Aorta (tissue), 5 donors: ENCODE data around the gene SEMA5A. TPM values are rescaled to one million over a fixed set of nuclear protein-coding genes. Genes with fewer than 3 reads are reported as not detected.
A peak's percentile ranks its signal among the peaks of the same experiment; 100 is the strongest.

Source experiments
- ATAC-seq: fragments of 200-7000 bp; cut with Tn5 transposase; one replicate; pipeline ENCODE4 v1.9.1; 2022; ENCODE audit warnings: moderate library complexity; ENCODE audit not compliant: low FRiP score
- DNase-seq, 2 donors: peaks; one replicate each; pipeline ENCODE4 v3.0.0-alpha.2; 2020
- H3K27ac ChIP-seq, 2 donors: one replicate each; pipeline ENCODE4 v1.5.1; 2013; ENCODE audit warnings: low read length in 2 of 2, mild to moderate bottlenecking in 2 of 2, moderate library complexity in 2 of 2, control low read depth in 1 of 2, inconsistent platforms in 1 of 2, low read depth in 1 of 2
- H3K27me3 ChIP-seq, 2 donors: one replicate each; pipeline ENCODE4 v1.6.1; 2013; ENCODE audit warnings: control low read depth in 1 of 2, low read length in 1 of 2, mild to moderate bottlenecking in 1 of 2, moderate library complexity in 1 of 2; ENCODE audit not compliant: insufficient read depth in 2 of 2, control insufficient read depth in 1 of 2
- H3K36me3 ChIP-seq, 2 donors: one replicate each; pipeline ENCODE4 v1.6.1; 2013; ENCODE audit warnings: control low read depth in 1 of 2, low read length in 1 of 2, mild to moderate bottlenecking in 1 of 2; ENCODE audit not compliant: insufficient read depth in 2 of 2, control insufficient read depth in 1 of 2
- H3K4me1 ChIP-seq, 2 donors: one replicate each; pipeline ENCODE4 v1.6.1; 2013; ENCODE audit warnings: low read length in 2 of 2, control low read depth in 1 of 2, mild to moderate bottlenecking in 1 of 2, moderate library complexity in 1 of 2; ENCODE audit not compliant: insufficient read depth in 2 of 2, control insufficient read depth in 1 of 2
- H3K4me3 ChIP-seq, 2 donors: one replicate each; pipeline ENCODE4 v1.5.1; 2013; ENCODE audit warnings: low read length in 2 of 2, control low read depth in 1 of 2, mild to moderate bottlenecking in 1 of 2
- H3K9me3 ChIP-seq: one replicate; pipeline ENCODE4 v1.6.1; 2013; ENCODE audit warnings: mild to moderate bottlenecking, low read length; ENCODE audit not compliant: control insufficient read depth
- WGBS, 2 donors: extraction: QIAGEN DNeasy Blood & Tissue Kit; methylation state at CpG; one replicate each; pipeline ENCODE4 v1.1.7; 2013; 5-methylcytosine and 5-hydroxymethylcytosine counted together
- intact Hi-C, 2 donors: fragments of 100-400 bp; cut with DNase I; formaldehyde crosslinking; loops; one replicate each; pipeline versions ENCODE4 v1.14.2 to v1.15.0; 2022
- polyA plus RNA-seq, 2 donors: library from polyadenylated mRNA; stranded (reverse); fragments of 200-250 nt; gene quantifications; one replicate each; pipeline ENCODE4 v1.2.3, GENCODE V29; 2013
- total RNA-seq, 2 donors: library from RNA; stranded (reverse); fragmentation: NEBNext Ultra II Directional; extraction: Animal tissue kit (Norgen Biotek cat#: 25700); gene quantifications; one replicate each; pipeline ENCODE4 v1.2.1, GENCODE V29; 2021
- donor health status: healthy with polysubstance abuse.
- donor health status: Bipolar disorder and iron deficiency.
- donor health status: DM: no; HTN: no; CAD: no.
- donor health status: DM: no; HTN: no; CAD: no.
- donor health status: DM: yes; HTN: yes; CAD: no.

SEMA5A gene
- total and polyA plus RNA-seq, 4 donors = 1.8 to 21.8 (median 12.7) TPM

DNA sequence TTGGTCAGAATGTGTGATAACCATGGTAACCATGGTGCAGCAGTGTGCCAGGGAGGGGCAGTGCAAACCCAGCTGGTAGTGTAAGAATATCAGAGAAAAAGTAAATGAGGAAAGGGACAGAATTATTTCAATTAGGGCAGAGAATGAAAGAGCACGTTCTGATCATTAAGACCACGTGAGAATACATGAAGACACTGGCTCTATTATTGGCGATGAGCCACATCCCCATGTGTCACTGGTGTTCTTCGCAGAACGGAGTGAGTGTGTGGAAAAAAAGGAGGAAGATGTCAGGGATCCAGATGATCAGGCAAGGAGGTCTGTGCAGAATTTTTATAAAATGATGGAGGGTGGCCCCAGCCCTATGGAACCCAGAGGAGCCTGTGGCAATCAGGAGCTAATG is 315.5 kb downstream of the SEMA5A start:
- WGBS, 2 donors = 87 to 93% methylated on average over 5 of the region's 5 CpGs
- peaks cover 0 to 3% of the 10 kb centered on the region in 2 donors for H3K4me1 ChIP-seq
- ATAC-seq (no peak), DNase-seq (no peak)
- intact Hi-C loops = no loop called here
- no peak overlapping the region for H3K4me3 ChIP-seq
- H3K27ac ChIP-seq = no peak overlapping the region
- peaks cover 0 to 1% of the 10 kb centered on the region in 2 donors for H3K36me3 ChIP-seq
- no peaks in the 10 kb centered on the region for H3K27me3 ChIP-seq
- no peaks in the 10 kb centered on the region for H3K9me3 ChIP-seq

DNA sequence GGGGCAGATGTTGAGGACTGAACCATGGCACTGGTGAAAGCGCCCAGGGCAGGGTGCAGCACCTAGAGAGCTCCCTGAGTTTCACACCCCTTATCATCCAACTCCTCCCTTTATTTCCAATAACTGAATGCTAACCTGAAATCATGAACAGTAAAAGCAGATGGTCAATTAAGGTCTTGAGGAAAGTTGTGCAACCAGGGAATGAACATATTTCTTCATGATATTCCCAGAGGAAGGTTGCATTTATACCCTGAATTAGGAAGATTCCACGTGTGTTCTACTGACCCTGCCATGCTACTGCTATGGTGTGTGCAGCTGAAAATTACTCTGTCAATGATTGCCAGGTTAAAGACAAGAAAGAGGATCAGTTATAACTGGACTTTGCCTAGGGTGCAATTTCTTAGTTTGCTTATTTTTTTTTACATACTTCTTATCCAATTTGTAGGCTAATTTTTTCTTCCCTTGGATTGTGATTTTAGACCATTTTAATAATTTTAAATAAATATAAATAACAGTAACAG is 319.8 kb downstream of the SEMA5A start:
- ATAC-seq = peak; percentile 9
- WGBS, 2 donors = 83 to 85% methylated on average over 2 of the region's 2 CpGs
- Histone ChIP-seq H3K4me3 (no peak overlapping the region), H3K9me3 (no peaks in the 10 kb centered on the region), H3K27me3 (no peaks in the 10 kb centered on the region), H3K4me1 (no peaks in the 10 kb centered on the region), H3K27ac (no peak overlapping the region), H3K36me3 (peaks cover 0 to 1% of the 10 kb centered on the region in 2 donors)
- intact Hi-C loops = no loop called here
- no peak for DNase-seq

DNA sequence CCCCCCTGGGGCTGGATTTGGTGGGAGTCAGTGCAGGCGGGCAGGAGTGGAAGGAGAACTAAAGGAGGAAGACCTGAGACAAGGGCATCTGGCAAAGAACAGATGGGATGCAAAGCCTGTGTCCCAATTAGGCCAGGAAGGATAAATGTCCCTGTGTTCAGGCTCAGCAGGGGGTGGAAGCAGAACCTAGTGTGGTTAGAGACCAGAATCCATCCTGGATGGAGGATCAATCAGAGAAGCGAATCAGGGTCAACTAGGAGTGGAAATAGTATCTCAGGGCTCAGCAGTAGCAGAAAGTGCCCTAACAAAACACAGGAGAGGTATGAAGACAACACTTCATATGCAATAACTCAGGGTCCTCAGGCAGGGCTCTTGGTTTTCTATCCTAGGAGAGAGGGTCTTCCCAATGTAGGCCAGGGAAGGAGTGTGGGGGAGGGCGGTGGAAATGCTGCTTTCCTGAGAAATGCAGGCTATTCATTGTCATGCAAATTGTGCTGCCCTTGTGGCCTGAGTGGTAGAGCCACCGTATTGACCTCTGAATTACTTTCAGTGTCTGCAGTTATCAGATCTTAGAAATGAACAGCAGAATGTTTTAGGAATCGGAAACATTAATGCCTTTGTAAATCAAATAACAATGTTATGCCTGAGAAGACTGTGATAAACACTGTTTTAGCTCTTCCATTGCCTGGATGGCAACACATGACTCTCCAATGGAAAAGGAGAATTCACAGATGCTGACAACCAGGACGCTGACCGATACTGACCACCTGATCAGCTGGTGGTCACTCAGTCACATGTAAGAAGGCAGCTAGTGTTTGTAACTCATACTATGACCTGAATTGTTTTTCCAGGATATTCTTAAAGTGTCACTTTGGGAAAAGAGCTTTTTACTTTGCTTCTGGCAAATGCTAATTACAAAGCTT is 323.6 kb downstream of the SEMA5A start:
- Histone ChIP-seq H3K36me3 (peaks cover 0 to 2% of the 10 kb centered on the region in 2 donors), H3K27me3 (no peaks in the 10 kb centered on the region), H3K9me3 (no peaks in the 10 kb centered on the region), H3K27ac (no peak overlapping the region), H3K4me3 (no peak overlapping the region), H3K4me1 (no peaks in the 10 kb centered on the region)
- ATAC-seq (no peak), DNase-seq (no peak)
- 89 to 90% methylated on average over 7 of the region's 7 CpGs for WGBS, 2 donors
- intact Hi-C loops = no loop called here

DNA sequence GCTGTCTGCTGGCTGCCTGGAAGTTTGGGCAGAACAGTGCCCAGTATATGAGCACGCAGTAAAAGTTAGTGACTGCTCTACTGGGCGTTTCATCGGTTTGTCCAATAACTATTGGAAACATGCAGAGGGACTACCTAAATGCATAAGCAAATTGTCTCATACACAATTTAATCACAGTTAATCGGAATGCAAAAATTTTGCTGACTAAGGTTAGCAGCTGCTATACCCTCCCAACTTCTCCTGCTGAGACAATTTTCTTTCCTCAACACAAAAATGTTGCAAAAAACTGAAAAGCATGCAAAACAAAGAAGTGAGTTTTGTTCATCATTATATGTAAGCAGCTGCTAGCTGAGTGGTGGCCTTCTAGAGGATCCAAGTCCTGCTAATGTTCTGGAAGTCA is 327.5 kb downstream of the SEMA5A start:
- ATAC-seq = no peak
- 88 to 95% methylated on average over 4 of the region's 4 CpGs for WGBS, 2 donors
- Histone ChIP-seq H3K4me3 (no peak overlapping the region), H3K4me1 (no peaks in the 10 kb centered on the region), H3K27me3 (no peaks in the 10 kb centered on the region), H3K36me3 (peaks cover 0 to 2% of the 10 kb centered on the region in 2 donors), H3K9me3 (no peaks in the 10 kb centered on the region), H3K27ac (no peak overlapping the region)
- intact Hi-C loops = no loop called here
- no peak for DNase-seq

DNA sequence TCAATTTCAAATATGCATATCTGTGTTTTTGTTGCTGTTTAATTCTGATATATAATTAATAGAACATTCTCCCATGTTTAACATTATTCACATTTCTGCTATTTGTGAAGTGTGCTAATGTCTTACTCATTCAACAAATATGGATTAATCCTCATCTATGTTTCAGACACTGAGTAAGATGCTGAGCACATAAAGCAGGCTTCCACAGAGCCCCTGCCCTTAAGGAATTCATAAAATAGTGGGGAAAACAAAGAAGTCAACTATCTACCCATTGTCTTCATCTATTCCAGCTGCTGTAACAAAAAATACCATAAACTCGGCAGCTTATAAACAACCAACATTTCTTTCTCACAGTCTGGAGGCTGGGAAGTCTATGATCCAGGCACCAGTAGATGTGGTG is 333.3 kb downstream of the SEMA5A start:
- DNase-seq (no peak), ATAC-seq (no peak)
- no peaks in the 10 kb centered on the region for H3K27me3 ChIP-seq
- H3K27ac ChIP-seq = no peak overlapping the region
- H3K36me3 ChIP-seq = no peaks in the 10 kb centered on the region
- no peaks in the 10 kb centered on the region for H3K4me1 ChIP-seq
- no peaks in the 10 kb centered on the region for H3K9me3 ChIP-seq
- WGBS, 2 donors = 36 to 85% methylated on average over 1 of the region's 1 CpG
- intact Hi-C loops = loop anchor here in 1 of 2 donors (5.0 kb wide), 1 partner anchor 455 kb away; no protein-coding TSS in a partner anchor
- no peak overlapping the region for H3K4me3 ChIP-seq

DNA sequence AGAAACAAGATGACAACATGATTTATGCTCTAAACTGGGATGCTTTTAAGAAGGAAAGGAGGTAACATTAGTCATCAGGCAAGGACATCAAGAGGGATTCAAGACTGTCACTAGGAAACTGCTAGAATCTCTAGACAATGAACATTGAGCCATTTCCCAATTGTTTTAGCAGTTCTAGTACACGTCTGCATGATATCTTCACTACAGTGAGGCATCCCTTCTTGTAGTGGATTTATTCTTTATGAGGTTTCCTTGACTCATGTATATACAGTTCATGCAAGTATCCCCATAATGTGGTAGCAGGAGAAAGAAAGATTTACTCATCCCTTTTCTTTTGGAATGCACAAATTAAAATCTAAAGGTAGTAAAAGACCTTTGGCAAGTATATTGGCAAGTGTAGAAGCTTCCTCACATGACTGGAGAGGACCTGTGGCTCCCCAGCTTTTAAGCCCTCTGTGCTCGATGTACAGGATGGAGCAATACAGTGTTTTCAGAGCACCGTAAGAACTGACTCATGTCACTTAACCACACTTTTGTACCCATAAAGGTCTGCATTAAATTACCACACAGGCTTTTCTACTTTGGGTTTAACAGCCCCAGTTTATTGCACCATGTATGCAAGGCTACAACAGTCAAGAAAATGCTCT is 335.9 kb downstream of the SEMA5A start:
- intact Hi-C loops = loop anchor here (5.0 to 10.0 kb wide), 3 partner anchors 335 to 455 kb away; partner anchors contain the start of gene SEMA5A (in 1 of the 2)
- H3K27me3 ChIP-seq = no peaks in the 10 kb centered on the region
- no peaks in the 10 kb centered on the region for H3K36me3 ChIP-seq
- H3K4me3 ChIP-seq = no peak overlapping the region
- ATAC-seq (no peak), DNase-seq (no peak)
- no peaks in the 10 kb centered on the region for H3K9me3 ChIP-seq
- H3K4me1 ChIP-seq = no peaks in the 10 kb centered on the region
- no peak overlapping the region for H3K27ac ChIP-seq
- 85 to 92% methylated on average over 3 of the region's 3 CpGs for WGBS, 2 donors

DNA sequence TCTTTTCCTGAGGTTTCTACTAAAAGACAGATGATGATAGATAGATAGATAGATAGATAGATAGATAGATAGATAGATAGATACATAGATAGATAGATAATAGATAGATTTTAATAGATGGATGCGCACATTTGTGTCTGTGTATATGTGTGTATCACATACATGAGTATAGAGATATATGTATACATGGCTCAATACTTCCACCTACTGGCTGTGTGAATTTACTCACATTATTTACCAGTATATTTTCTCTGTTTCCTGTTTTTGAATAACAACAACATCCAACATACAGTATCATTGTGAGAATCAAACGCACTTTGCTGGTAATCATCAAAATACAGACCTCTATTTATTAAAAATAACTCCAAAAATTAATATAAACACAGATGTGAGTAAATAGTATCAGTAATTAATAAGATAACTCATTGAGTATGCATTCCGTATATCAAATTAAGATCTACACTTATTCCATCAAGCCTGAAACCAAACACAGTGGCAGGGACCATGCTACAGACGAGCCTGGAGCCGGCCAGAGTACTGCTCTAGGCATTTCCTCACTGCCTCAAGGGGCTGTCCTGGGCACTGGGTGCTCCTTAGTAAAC is 338.0 kb downstream of the SEMA5A start:
- Histone ChIP-seq H3K9me3 (no peaks in the 10 kb centered on the region), H3K27ac (no peak overlapping the region), H3K4me3 (no peak overlapping the region), H3K36me3 (no peaks in the 10 kb centered on the region), H3K27me3 (no peaks in the 10 kb centered on the region), H3K4me1 (no peaks in the 10 kb centered on the region)
- 67 to 71% methylated on average over 5 of the region's 5 CpGs for WGBS, 2 donors
- intact Hi-C loops = loop anchor here (10.0 kb wide), 2 partner anchors 337 to 453 kb away; partner anchors contain the start of gene SEMA5A (in 1 of the 2)
- ATAC-seq (no peak), DNase-seq (no peak)

DNA sequence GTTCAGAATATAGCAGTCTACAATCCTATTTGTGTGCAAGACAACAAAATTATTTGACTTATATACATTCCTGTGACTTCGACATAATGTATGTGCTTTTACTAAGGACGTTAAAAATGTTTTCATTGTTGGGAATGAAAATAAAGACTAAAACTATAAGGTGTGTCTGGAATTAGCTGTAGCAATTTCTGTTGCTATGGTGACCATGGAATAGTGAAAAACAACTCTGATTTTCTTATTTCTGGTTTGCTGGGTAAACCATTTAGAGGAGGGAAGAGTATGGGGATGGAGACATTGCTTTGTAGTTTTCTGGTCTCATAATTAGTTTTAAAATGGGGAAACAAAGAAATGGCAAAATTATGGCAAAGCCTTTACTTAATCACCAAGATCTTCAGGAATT is 343.2 kb downstream of the SEMA5A start:
- no peaks in the 10 kb centered on the region for H3K4me1 ChIP-seq
- no peaks in the 10 kb centered on the region for H3K9me3 ChIP-seq
- intact Hi-C loops = loop anchor here (10.0 kb wide), 2 partner anchors 342 to 448 kb away; partner anchors contain the start of gene SEMA5A (in 1 of the 2)
- peaks cover 0 to 2% of the 10 kb centered on the region in 2 donors for H3K36me3 ChIP-seq
- DNase-seq = no peak
- no peaks in the 10 kb centered on the region for H3K27me3 ChIP-seq
- no peak overlapping the region for H3K27ac ChIP-seq
- WGBS, 2 donors = 63 to 65% methylated on average over 2 of the region's 2 CpGs
- ATAC-seq = no peak
- H3K4me3 ChIP-seq = no peak overlapping the region
